Loucy (cell line): Measurements from ENCODE around the gene CROCC2.

Experiments used
- CTCF ChIP-seq: fragments of 200-600 bp; sonication (generic); conservative IDR thresholded peaks from 2 replicates; pipeline ENCODE4 v1.5.1; 2014; ENCODE audit warnings: mild to moderate bottlenecking, antibody characterized with exemption, low read length
- EZH2phosphoT487 ChIP-seq: fragments of 200-600 bp; IDR thresholded peaks from 2 replicates; pipeline ENCODE4 v1.6.1; 2018; ENCODE audit warnings: antibody characterized with exemption, mild to moderate bottlenecking, moderate library complexity, borderline replicate concordance

GRCh38 chr2:240930631-240931318, 24.6 kb downstream of the CROCC2 start:
- no peak for TF ChIP-seq CTCF
- no peak for TF ChIP-seq EZH2phosphoT487
